ENCODE data around the gene PPHLN1.

Gene PPHLN1

DNA sequence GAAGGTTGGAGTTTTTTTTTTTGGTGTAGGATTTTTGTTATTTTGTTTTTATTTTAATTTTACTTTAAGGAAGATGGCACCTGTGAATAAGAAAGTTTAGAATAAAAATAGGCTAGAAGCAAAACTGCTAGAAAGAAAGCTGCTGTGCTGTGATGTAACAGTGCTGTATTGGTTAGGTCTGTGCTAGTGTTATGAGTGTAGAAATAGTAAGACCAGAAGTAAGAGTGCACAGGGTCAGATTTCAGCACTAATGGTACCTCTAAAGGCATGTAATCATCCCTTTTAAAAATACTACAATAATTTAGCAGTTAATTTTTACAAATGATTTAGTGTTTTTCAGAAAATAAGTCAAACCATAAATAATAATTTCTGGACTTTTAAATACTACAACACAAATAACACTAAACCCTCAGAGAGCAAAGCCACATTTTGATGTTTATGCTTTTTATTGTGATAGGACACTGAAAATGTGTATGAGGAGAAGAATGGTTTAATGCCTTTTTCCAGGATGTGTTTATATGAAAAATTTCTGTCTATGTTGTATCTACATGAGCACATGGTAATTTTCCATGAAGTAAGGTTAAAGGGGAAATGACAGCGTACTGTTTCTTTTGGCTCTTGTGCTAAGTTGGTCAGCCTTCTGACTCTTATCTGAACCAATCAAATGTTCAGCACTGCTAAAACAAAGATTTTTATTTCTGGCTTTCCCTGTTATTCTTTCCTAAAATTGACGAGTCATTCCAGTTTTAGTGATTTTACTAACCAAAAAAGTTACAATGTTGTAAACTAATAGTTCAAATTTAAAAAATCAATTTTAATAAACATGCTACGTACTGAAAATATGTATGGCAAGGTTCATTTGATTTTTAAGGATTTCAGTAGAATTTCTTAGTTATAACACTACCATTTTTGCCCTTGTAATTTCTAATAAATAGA, 96.1 kb downstream of the PPHLN1 start:
- Histone ChIP-seq H3K9me3 (ENCODE audit: control insufficient read depth, insufficient read depth, low read length) (no peaks in the 10 kb centered on the region), H3K27me3 (ENCODE audit: control insufficient read depth, insufficient read depth, low read length) (no peaks in the 10 kb centered on the region), H3K9ac (ENCODE audit: low read depth, low read length) (no peak overlapping the region), H3K4me1 (ENCODE audit: control insufficient read depth, insufficient read depth, low read length) (peaks cover 6% of the 10 kb centered on the region), H3K4me3 (ENCODE audit: low read depth, low read length) (no peak overlapping the region), H3K36me3 (ENCODE audit: control insufficient read depth, insufficient read depth, low read length) (no peaks in the 10 kb centered on the region)

DNA sequence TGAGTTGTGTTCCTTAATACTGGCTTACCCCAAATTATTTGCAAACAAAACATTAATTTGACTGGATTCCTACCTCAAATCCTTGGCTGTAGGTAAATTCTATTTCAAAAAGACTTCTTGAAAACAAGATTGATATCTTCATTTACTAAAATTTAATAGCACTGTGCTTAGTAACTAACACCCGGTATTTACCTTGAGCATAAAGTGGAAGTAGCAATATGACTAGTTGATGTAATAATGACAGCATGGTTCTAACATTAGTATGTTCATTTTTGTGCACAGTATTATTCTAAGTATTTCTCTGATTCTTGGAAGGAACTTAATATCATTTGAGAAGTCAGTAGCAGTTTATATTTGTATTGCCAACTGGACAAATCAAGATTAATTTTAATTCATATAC, 96.8 kb downstream of the PPHLN1 start:
- H3K4me3 ChIP-seq (ENCODE audit: low read depth, low read length), result no peak overlapping the region
- H3K9me3 ChIP-seq (ENCODE audit: control insufficient read depth, insufficient read depth, low read length), result no peaks in the 10 kb centered on the region
- no peaks in the 10 kb centered on the region for H3K36me3 ChIP-seq (ENCODE audit: control insufficient read depth, insufficient read depth, low read length)
- no peak overlapping the region for H3K9ac ChIP-seq (ENCODE audit: low read depth, low read length)
- peaks cover 6% of the 10 kb centered on the region for H3K4me1 ChIP-seq (ENCODE audit: control insufficient read depth, insufficient read depth, low read length)
- no peaks in the 10 kb centered on the region for H3K27me3 ChIP-seq (ENCODE audit: control insufficient read depth, insufficient read depth, low read length)

DNA sequence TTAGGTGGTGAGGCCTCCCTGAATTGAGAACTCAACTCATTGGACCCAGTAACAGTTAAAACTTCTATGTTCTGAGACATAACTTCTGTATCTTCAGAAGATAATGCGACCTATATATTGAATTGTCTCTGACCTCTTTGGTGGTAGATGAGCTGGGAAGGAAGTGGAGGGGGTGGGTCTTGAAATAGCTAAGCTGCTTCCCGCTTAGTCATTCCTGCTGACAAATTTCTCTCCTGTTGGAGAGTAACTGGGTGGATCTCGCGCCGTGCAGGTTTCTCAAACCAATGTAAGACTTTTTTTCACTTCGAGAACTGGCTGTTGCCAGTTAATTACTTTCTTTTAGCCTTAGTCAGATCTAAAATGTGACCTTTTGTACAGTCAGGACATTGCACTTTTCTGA, 100.8 kb downstream of the PPHLN1 start:
- H3K36me3 ChIP-seq (ENCODE audit: control insufficient read depth, insufficient read depth, low read length), result no peaks in the 10 kb centered on the region
- H3K4me1 ChIP-seq (ENCODE audit: control insufficient read depth, insufficient read depth, low read length), result peaks cover 6% of the 10 kb centered on the region
- no peaks in the 10 kb centered on the region for H3K9me3 ChIP-seq (ENCODE audit: control insufficient read depth, insufficient read depth, low read length)
- H3K27me3 ChIP-seq (ENCODE audit: control insufficient read depth, insufficient read depth, low read length), result no peaks in the 10 kb centered on the region
- H3K9ac ChIP-seq (ENCODE audit: low read depth, low read length), result no peak overlapping the region
- no peak overlapping the region for H3K4me3 ChIP-seq (ENCODE audit: low read depth, low read length)

DNA sequence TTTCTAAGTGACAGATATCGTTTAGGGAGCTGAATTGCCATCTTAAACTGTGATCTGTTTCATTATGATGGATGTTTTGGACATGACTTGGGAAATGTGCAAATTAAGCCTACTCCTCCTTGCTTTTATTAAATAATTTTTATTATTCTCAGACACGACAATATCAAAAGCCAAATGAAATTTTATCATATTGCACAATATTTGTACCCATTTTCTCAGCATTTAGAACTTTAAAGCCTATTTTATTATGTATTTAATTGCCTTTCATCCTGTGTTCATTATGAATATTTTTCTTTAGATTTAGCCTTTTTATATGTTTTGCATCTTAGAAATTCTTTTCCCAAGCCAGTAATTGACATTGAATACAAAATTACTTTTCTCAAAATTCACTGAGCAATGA, 102.9 kb downstream of the PPHLN1 start:
- H3K9ac ChIP-seq (ENCODE audit: low read depth, low read length), result no peak overlapping the region
- peaks cover 6% of the 10 kb centered on the region for H3K4me1 ChIP-seq (ENCODE audit: control insufficient read depth, insufficient read depth, low read length)
- H3K9me3 ChIP-seq (ENCODE audit: control insufficient read depth, insufficient read depth, low read length), result no peaks in the 10 kb centered on the region
- no peaks in the 10 kb centered on the region for H3K27me3 ChIP-seq (ENCODE audit: control insufficient read depth, insufficient read depth, low read length)
- H3K36me3 ChIP-seq (ENCODE audit: control insufficient read depth, insufficient read depth, low read length), result no peaks in the 10 kb centered on the region
- no peak overlapping the region for H3K4me3 ChIP-seq (ENCODE audit: low read depth, low read length)

DNA sequence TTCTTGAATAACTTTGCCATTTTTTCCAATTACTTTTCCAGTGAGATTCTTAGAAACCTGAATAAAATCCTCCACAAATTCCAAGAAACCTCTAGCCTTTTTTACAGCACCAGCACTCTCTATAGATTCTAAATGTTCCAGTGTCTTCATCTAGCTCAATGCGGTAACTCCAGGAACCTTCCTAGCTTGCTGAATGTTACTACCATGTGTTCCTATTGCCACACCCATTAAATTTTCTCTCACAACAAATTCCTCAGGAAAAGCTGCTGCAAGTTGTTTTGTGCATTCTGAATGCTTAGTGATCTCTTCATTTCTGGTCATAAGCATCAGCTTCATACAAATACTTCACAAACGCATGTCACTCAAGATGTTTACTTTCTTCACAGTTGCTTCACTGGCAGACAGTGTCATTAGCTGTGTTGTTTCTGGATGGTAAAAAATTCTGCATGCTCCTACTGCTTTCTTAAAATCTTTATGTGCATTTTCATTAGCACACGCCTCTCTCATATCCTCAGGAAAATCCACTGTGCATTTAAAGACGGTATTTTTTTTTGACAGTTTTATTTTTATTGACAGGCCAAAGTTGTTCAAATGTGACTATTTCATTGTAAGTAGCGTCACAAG, 106.7 kb downstream of the PPHLN1 start:
- no peaks in the 10 kb centered on the region for H3K9me3 ChIP-seq (ENCODE audit: control insufficient read depth, insufficient read depth, low read length)
- no peak overlapping the region for H3K4me3 ChIP-seq (ENCODE audit: low read depth, low read length)
- no peak overlapping the region for H3K9ac ChIP-seq (ENCODE audit: low read depth, low read length)
- no peaks in the 10 kb centered on the region for H3K4me1 ChIP-seq (ENCODE audit: control insufficient read depth, insufficient read depth, low read length)
- no peaks in the 10 kb centered on the region for H3K27me3 ChIP-seq (ENCODE audit: control insufficient read depth, insufficient read depth, low read length)
- H3K36me3 ChIP-seq (ENCODE audit: control insufficient read depth, insufficient read depth, low read length), result no peaks in the 10 kb centered on the region

DNA sequence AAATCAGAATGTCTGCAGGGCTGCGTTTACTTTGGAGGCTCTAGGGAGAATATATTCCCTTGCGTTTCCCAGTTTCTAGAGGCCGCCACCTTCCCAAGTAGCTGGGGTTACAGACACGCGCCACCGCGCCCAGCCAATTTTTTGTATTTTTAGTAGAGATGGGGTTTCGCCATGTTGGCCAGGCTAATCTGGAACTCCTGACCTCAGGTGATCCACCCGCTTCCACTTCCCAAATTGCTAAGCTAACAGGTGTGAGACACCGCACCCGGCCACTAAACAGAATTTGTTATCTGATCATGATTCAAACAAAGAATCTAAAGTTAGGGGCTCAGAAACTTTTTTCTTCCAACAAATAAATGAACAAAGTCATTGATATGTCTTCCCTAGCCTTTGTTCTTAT, 114.6 kb downstream of the PPHLN1 start:
- H3K9ac ChIP-seq (ENCODE audit: low read depth, low read length), result no peak overlapping the region
- no peak overlapping the region for H3K4me3 ChIP-seq (ENCODE audit: low read depth, low read length)
- no peaks in the 10 kb centered on the region for H3K9me3 ChIP-seq (ENCODE audit: control insufficient read depth, insufficient read depth, low read length)
- no peaks in the 10 kb centered on the region for H3K36me3 ChIP-seq (ENCODE audit: control insufficient read depth, insufficient read depth, low read length)
- H3K27me3 ChIP-seq (ENCODE audit: control insufficient read depth, insufficient read depth, low read length), result no peaks in the 10 kb centered on the region
- H3K4me1 ChIP-seq (ENCODE audit: control insufficient read depth, insufficient read depth, low read length), result peaks cover 9% of the 10 kb centered on the region

DNA sequence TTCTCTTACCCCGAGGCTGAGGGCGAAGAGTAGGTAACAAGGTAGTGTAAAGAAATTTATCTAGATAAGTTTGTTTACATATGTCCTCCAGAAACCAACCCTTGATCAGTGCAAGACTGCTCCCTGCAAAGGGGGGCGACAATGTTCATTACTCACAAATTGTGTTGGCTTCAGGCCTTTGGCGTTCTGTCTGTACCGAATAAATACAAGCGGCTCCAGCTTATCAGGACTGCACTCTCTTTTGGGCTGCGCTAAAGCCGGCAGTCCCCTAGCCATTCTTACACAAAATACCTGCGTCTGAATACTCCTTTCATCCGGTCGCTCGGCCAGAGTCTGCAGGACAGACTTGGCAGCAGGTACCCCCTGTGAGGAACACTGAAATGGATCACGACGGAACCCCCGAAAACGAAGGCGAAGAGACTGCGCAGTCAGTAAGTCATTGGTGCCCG, 116.4 kb downstream of the PPHLN1 start:
- H3K4me1 ChIP-seq (ENCODE audit: control insufficient read depth, insufficient read depth, low read length), result peaks cover 16% of the 10 kb centered on the region
- H3K9ac ChIP-seq (ENCODE audit: low read depth, low read length), result peak overlapping the region; percentile 9
- no peak overlapping the region for H3K4me3 ChIP-seq (ENCODE audit: low read depth, low read length)
- no peaks in the 10 kb centered on the region for H3K27me3 ChIP-seq (ENCODE audit: control insufficient read depth, insufficient read depth, low read length)
- H3K9me3 ChIP-seq (ENCODE audit: control insufficient read depth, insufficient read depth, low read length), result no peaks in the 10 kb centered on the region
- H3K36me3 ChIP-seq (ENCODE audit: control insufficient read depth, insufficient read depth, low read length), result no peaks in the 10 kb centered on the region

DNA sequence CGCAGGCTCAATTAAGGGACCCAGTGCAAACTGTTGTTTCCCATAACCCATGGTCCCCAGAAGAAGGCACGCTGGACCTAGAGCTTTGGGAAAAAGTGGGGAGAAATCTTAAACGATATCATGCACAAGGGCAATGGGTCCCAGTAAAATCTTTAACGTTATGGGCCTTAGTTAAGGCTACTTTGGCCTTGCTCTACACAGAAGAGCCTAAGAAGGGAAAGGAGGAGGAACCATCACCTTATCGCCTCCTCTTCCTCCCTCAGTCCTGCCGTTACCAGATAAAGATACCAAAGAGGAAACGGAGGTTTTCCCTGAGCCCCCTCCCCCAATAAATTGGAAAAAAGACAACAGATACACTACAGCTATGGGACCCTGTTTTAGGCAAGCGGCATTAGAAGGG, 116.9 kb downstream of the PPHLN1 start:
- Histone ChIP-seq H3K27me3 (ENCODE audit: control insufficient read depth, insufficient read depth, low read length) (no peaks in the 10 kb centered on the region), H3K9me3 (ENCODE audit: control insufficient read depth, insufficient read depth, low read length) (no peaks in the 10 kb centered on the region), H3K36me3 (ENCODE audit: control insufficient read depth, insufficient read depth, low read length) (no peaks in the 10 kb centered on the region), H3K9ac (ENCODE audit: low read depth, low read length) (no peak overlapping the region), H3K4me1 (ENCODE audit: control insufficient read depth, insufficient read depth, low read length) (peaks cover 18% of the 10 kb centered on the region), H3K4me3 (ENCODE audit: low read depth, low read length) (no peak overlapping the region)

DNA sequence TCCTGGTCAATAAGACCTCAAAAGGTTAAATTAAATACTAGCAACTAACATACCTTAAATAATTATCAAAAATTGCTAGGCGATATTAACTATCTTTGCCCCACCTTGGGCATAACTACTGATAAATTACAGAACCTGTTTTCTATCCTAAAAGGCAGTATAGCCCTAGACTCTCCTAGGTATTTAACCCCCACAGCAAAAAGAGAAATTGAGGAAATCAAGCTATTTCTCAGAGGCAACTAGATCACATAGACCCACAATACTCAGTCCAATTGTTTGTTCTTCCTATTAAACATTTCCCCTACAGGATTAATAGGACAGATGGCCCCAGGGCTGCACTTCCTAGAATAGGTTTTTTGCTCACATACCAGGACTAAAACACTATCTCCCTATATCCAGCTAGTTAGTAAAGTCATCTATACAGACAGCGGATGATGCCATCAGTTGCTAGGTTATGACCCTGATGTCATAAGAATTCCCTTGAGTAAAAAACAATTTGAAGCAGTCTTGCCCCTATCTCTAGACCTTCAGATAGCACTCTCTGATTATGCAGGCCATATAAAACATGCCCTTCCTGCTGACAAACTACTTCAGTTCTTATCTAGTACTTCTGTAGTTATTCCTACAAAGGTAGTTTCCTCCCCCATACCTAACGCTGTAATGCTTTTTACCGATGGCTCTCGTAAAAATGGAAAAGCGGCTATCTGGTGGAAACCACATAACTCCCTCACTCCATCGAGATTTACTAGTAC, 118.4 kb downstream of the PPHLN1 start:
- Histone ChIP-seq H3K27me3 (ENCODE audit: control insufficient read depth, insufficient read depth, low read length) (no peaks in the 10 kb centered on the region), H3K9me3 (ENCODE audit: control insufficient read depth, insufficient read depth, low read length) (no peaks in the 10 kb centered on the region), H3K9ac (ENCODE audit: low read depth, low read length) (no peak overlapping the region), H3K4me1 (ENCODE audit: control insufficient read depth, insufficient read depth, low read length) (peaks cover 18% of the 10 kb centered on the region), H3K4me3 (ENCODE audit: low read depth, low read length) (no peak overlapping the region), H3K36me3 (ENCODE audit: control insufficient read depth, insufficient read depth, low read length) (no peaks in the 10 kb centered on the region)

DNA sequence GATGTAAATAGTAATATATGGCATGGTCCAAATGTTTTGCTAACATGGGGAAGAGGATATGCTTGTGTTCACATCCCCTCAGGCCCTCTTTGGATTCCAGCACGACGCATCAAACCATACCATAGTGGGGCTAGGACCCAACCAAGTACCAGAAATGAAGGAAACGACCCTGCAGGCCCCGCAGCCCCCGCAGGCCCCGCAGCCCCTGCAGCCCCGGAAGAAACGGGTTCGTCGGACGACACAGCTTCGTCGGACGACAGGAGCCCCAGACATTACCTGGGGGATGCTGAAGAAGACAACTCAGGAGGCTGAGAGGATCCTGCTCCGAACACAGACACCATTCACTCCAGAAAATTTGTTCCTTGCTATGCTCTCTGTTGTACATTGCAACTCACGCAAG, 119.9 kb downstream of the PPHLN1 start:
- H3K9ac ChIP-seq (ENCODE audit: low read depth, low read length), result no peak overlapping the region
- H3K9me3 ChIP-seq (ENCODE audit: control insufficient read depth, insufficient read depth, low read length), result no peaks in the 10 kb centered on the region
- H3K27me3 ChIP-seq (ENCODE audit: control insufficient read depth, insufficient read depth, low read length), result no peaks in the 10 kb centered on the region
- peaks cover 19% of the 10 kb centered on the region for H3K4me1 ChIP-seq (ENCODE audit: control insufficient read depth, insufficient read depth, low read length)
- H3K4me3 ChIP-seq (ENCODE audit: low read depth, low read length), result no peak overlapping the region
- H3K36me3 ChIP-seq (ENCODE audit: control insufficient read depth, insufficient read depth, low read length), result no peaks in the 10 kb centered on the region

DNA sequence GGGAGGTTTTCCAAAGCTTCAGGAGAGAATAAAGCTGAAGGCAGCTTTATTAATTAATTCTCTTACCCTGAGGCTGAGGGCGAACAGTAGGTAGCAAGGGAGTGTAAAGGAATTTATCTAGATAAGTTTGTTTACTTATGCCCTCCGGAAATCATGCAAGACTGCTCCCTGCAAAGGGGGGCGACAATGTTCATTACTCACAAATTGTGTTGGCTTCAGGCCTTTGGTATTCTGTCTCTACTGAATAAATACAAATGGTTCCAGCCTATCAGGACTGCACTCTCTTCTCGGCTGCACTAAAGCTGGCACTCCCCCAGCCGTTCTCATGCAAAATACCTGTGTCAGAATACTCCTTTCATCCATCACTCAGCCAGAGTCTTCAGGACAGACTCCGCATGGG, 120.8 kb downstream of the PPHLN1 start:
- Histone ChIP-seq H3K36me3 (ENCODE audit: control insufficient read depth, insufficient read depth, low read length) (no peaks in the 10 kb centered on the region), H3K4me3 (ENCODE audit: low read depth, low read length) (no peak overlapping the region), H3K9me3 (ENCODE audit: control insufficient read depth, insufficient read depth, low read length) (no peaks in the 10 kb centered on the region), H3K4me1 (ENCODE audit: control insufficient read depth, insufficient read depth, low read length) (peaks cover 19% of the 10 kb centered on the region), H3K9ac (ENCODE audit: low read depth, low read length) (no peak overlapping the region), H3K27me3 (ENCODE audit: control insufficient read depth, insufficient read depth, low read length) (no peaks in the 10 kb centered on the region)

All from iPS-15b (cell line).